AG08396 (cell line): ENCODE results near the gene POLR2I.
"Not testable (repeated sequence)": the region's sequence is repeated elsewhere in the genome, so short reads cannot be mapped to it uniquely, and the experiment has no call there.

Experiments used
- DNase-seq: peaks from one replicate; pipeline ENCODE4 v3.0.0; 2012; ENCODE audit warnings: low spot score, mixed read lengths

The POLR2I gene

DNA sequence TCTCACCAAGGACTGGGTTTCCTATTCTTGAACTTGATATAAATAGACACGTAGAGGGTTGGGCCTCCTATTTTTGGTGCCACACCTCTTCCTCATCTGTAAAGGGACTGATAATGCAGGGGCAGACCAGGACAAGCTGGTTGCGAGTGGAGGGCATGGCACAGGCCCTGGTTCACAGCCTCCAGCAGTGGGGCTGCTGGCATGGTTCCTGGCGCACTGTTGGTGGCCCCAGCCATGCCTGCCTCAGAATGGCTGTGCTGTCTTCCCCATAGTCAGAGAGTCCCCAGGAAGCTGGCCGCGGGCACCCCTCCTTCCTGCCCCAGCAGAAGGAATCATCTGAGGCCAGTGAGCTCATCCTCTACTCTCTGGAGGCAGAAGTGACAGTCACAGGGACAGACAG lies 14.2 kb downstream of the POLR2I start:
- DNase-seq: no peak

DNA sequence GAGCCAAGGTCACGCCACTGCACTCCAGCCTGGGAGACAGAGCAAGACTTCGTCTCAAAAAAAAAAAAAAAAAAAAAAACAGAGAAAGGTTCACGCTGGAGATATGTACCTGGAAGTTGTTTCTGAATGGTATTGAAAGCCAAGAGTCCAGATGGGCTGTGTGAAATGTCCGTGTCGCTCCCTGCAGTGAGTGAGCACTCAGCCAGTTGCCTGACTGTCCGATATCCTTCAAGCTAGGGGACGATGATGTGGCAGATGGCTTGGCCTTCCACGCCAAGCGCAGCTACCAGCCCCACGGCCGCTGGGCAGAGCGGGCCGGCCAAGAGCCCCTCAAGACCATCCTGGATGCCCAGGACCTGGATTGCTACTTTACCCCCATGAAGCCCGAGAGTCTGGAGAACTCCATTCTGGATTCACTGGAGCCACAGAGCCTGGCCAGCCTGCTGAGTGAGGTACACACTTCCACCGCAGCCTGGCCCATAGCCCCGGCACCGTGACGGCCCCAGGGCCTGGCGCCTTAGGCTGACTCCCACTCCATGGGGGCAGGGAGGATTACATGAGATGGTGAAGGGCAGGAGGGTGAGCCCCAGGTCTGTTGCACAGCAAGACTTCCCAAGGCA lies 15.4 kb downstream of the POLR2I start:
- no peak for DNase-seq

DNA sequence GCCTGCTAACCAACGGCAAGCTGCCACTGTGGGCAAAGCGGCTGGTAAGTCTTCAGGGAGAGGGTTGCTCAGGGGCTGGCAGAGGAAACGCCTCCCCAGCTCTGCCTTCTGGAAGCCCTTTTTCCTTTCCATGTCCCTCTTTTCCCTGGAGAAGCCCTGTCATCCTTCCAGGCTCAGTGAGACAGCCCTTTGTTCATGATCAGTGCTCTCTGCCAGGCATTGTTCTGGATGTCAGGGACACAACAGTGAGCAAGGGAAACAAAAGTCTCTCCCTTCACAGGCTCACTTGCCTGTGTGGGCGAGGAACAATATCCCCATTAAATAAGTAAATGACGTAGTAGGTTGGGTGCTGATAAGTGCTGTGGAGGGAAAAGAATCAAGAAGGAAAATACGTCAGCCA lies 17.6 kb downstream of the POLR2I start:
- DNase-seq: no peak

DNA sequence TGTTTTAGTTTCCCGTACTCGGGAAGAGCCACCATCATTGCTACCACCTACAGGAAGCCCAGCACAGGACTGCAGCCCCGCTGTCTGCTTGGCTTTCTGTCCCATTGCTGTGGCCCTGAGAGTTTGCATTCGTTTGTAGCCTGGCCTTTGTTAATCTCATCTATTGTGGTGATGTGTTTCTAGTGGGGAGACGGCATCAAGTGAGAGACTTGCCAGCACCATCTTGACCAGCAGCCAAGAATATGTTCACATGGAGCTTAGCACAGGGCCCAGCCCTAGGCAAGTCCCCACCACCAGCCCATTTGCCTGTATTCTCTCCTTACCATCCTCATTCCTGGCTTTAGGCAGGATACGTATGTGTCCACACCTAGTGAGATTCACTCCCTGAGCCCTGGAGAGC lies 21.0 kb downstream of the POLR2I start:
- DNase-seq: no peak

DNA sequence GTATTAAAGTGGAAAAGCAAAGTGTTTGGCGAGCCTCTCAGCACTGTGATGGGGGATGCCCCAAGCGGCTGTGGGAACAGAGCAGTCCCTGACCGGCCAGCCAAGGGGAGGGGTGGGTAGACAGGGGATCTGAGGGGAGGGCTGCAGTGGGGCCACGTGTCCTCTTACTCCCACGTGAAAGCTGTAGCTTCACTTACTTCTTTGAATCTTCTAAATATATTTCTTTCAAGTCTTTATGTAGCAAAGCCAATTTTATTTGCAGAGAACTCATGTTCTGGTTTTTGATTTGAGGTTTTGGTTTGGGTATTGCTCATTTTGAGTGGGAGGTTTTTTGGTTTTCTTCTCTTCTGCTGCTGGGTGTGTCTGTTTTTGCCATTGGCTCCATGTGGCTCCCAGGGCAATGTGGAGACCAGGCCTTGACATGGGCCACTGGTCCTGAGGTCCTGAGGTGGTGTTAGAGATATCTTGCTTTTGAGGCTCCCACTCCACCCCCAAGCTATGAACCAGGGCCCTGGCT lies 21.5 kb downstream of the POLR2I start:
- no peak for DNase-seq

DNA sequence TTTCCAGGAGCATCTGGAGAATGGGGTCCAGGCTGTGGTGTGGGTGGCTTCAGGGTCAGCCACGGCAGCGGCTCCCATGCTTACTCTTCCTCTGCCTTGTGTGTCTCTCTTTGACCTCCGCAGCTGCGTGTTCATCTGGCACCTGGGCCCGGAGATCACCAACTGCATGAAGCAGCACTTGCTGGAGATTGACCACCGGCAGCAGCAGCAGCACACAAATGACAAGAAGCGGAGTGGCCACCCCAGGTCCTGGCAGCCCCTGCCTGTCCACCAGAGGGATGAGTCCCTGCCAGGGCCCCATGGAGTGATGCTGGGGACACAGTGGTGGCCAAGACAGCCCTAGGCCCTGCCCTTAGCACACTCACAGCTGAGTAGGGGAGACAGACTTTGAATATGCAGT lies 22.1 kb downstream of the POLR2I start:
- no peak for DNase-seq

DNA sequence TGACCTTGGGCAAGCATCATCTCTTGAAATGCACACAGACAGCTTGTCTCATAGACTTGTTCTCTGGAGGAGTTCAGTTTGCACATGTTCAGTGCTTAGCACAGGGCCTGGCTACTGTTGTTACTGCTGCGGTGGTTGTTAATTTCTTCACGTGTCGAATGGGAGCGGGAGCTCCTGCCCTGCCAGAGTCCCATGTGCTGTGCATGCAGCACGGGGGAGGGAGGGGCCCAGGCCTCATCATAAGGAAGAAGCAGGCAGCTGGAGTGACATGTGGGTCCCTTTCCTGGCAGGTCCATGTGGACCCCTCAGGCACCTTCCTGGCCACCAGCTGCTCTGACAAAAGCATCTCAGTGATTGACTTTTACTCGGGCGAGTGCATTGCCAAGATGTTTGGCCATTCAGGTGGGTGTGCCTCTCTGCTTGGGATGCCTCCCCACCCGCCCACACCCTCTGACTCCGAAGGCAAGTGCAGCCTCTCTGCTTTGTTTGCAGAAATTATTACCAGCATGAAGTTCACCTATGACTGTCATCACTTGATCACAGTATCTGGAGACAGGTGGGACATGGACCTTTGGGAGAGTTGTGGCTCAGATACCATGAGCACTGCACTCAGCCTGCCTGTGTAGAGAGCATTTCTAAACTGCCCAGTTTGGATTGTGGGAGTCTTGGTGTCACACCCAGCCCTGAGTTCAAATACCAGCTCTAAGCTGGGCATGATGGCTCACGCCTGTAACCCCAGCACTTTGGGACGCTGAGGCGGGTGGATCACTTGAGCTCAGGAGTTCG lies 23.6 kb downstream of the POLR2I start:
- no peak for DNase-seq

DNA sequence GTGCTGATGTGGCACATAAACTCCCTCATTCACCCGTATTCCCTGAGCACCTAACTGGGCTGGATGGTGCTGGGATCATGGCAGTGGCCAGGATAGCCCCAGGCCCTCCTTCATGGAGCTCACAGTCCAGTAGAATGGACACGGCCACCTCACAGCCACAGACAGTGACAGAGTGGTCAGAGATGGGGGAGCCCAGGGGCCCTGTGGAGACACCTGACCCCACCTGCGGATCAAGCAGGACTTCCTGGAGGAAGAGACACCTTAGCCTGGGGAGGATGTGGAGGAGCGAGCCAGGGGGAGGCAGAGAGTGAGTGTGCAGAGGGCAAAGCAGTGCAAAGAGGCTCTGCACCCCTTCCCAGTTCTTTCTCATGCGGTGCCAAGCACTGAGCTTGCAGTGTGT lies 24.8 kb downstream of the POLR2I start:
- DNase-seq: no peak

DNA sequence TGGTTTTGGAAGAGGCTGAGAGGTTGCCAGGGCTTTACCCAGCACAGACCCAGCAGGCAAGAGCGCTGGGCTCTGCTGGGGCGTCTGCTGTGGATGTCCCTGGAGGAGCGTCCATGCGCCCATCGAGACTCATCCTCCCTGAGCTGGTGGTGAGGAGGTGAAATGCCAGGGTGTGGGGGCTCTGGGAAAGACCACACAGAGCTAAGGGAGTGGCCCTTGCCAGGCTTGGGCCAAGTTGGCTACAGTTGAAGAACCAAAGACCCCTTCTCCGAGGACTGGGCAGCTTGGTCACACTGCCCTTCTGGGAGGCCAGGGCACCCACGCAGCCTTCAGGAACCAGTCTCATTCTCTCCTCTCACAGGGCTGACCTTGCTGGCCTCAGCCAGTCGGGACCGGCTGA lies 28.3 kb downstream of the POLR2I start:
- no peak for DNase-seq

DNA sequence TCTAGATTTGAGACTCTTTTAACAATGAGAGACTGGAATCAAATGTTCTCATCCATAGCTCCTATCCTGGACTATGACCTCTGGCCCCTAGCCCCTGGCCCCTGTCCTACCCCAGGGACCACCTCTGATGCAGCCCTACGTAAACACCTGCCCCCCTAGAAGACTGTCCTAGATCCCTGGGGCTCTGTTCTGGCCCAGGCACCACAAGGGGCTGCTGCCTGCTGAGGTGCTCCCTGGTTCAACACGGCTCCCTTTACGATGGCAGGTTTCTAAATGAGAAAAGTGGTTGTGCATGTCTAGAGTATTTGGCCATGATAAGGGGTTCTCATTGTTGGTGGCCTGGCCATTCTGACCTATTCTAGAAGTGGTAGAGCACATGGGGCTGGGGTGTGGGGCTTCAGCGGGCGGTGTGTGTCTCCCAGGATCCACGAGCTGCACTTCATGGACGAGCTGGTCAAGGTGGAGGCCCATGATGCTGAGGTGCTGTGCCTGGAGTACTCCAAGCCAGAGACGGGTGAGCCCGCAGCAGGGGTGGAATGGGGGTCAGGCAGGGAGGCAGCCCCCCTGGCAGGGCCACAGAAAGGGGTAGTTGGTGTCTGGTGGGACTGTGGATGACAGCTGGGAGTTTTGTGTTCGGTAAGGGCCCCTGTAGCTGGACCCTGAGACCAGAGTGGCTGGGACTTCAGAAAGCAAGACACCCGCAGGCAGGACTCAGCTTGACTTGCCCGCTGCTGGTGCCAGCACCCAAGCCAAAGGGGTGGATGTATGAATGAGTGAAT lies 30.3 kb downstream of the POLR2I start:
- no peak for DNase-seq

DNA sequence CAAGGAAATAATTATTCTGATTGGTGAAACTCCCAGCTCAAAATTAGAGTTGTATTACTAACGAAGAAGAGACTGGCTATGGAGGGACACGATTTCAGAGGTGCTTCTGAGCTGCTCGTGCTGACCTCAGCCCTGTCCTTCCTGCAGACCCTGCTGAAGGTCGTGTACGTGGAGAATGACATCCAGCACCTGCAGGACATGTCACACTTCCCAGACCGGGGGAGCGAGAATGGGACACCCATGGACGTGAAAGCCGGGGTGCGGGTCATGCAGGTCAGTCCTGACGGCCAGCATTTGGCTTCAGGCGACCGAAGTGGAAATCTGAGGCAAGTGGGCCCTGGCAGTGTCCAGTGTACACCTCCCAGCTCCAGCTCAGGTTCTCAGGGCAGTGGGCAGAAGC lies 31.8 kb downstream of the POLR2I start:
- DNase-seq: no peak

DNA sequence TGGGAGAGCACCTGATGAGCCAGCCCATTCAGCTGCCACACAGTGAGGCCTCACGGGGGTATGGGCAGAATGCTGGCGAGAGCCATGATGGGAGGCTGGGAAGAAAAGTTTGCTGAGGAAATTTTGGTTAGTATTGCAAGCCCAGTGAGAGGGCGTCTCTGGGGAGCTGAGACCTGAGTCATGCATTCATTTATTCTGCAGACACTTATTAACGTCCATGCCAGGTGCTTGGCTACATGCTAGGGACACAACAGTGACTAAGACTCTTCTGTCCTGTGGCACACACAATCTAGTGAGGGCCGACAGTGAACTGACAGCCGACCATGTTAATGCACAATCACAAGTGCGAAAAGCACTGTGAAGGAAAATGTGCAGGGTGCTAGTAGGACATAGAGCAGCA lies 32.8 kb downstream of the POLR2I start:
- DNase-seq: no peak

DNA sequence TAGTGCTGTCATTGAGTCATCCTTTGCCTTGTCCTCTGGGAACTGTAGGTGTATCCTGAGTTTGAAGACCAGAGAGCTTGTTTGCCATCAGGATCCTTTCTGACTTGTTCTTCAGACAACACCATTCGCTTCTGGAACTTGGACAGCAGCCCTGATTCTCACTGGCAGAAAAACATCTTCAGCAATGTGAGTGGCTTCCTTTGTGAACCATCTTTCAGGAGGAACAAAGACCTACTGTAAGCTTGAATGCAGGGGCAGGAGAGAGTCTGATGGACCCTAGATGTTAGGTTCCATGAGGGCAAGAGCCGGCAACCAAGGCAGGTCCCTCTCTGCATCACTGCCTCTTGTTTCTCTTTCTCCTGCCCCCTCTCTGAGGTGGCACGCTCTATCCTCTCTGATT lies 33.3 kb downstream of the POLR2I start:
- DNase-seq: no peak

DNA sequence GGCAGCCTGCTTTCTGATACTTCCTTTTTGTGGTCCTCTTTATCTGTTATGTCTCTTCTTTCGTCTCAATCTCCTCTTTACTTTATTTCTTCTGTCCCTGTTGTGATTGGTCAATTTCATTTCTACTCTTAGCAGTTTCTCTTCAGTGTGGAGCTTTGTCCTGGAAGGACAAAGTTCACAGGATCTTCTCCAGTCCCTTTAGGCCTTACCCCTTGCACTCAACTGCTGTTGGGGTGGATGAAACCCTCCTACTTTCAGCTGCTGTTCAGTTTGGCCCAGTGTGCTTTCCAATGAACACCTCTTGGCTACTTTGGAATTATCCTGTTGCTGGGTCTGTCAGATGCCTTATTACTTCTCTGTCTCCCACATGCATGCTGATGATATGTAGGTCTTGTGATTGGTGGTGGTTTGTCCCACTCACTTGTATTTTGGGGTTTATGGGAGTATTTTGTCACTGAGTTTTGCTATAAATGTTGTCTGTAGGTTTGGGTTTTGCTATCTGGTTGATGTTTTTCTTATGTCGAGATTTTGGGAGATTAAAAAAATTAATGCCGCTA lies 35.2 kb downstream of the POLR2I start:
- no peak for DNase-seq

DNA sequence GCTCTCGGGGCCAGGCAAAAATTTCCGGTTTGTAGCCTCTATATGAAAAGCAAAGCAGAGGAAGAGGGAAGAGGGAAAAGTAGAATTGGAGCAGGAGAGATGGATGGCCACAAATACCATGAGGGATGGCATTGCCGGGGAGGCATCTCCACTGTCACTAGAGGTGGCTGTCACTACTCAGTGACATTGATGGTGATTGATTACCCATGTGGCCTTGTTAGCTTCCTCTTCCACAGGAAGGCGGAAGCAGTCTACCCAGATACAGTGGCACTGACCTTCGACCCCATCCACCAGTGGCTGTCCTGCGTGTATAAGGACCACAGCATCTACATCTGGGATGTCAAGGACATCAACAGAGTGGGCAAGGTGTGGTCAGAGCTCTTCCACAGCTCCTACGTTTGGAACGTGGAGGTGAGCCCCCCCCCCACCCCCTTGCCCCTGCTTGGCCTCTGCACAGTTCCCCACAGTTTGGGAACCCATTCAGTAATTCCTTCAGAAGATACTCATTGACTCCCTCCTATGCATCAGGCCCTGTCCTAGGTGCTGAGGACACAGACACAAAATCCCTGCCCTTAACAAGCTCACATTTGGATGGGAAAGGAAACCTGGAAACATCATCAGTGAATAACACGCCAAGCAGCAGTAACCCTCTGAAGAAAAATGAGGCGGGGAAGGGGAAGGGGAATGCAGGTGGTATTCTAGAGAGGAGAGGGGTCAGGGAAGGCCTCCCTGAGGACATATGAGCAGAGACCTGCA lies 41.4 kb downstream of the POLR2I start:
- DNase-seq: no peak

DNA sequence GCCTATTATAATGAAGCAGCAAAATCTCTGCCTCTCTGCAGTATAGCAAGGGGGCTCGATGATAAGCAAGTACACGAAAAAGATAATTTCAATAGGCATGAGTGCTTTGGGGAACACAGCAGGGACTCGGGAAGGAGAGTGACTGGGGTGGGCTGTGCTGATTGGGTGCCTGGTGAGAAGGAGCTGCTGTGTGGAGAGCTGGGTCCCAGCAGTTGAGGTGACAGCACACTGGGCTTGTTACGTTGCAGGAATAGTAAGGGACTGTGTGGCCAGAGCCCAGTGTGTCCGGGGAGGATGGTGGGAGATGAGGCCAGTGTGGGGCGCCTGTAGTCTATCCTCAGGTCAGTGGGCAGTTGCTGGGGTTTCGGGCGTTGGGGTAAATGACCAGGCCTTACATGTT lies 42.6 kb downstream of the POLR2I start:
- DNase-seq: no peak

DNA sequence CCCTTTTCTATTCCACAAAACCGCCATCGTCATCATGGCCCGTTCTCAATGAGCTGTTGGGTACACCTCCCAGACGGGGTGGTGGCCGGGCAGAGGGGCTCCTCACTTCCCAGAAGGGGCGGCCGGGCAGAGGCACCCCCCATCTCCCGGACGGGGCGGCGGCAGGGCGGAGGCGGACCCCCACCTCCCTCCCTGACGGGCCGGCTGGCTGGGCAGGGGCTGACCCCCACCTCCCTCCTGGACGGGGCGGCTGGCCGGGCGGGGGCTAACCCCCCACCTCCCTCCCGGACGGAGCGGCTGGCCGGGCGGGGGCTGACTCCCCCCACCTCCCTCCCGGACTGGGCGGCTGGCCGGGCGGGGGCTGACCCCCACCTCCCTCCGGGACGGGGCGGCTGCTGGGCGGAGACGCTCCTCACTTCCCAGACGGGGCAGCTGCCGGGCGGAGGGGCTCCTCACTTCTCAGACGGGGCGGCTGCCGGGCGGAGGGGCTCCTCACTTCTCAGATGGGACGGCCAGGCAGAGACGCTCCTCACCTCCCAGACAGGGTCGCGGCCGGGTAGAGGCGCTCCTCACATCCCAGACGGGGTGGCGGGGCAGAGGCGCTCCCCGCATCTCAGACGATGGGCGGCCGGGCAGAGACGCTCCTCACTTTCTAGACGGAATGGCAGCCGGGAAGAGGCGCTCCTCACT lies 45.7 kb downstream of the POLR2I start:
- DNase-seq: not testable (repeated sequence)

DNA sequence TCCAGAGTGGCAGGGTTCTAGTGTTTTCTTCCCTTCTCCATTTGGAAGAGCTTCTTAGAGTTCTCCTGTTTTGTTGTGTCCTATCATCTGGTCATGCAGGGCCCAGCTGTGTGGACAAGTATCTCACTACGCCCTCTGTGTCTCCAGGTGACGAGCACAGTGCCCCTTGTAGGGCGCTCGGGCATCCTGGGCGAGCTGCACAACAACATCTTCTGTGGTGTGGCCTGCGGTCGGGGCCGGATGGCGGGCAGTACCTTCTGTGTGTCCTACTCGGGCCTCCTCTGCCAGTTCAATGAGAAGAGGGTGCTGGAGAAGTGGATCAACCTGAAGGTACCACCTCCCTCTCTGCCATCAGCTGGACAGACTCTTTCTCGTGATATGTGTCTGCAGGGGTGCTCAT lies 47.0 kb downstream of the POLR2I start:
- DNase-seq: no peak

DNA sequence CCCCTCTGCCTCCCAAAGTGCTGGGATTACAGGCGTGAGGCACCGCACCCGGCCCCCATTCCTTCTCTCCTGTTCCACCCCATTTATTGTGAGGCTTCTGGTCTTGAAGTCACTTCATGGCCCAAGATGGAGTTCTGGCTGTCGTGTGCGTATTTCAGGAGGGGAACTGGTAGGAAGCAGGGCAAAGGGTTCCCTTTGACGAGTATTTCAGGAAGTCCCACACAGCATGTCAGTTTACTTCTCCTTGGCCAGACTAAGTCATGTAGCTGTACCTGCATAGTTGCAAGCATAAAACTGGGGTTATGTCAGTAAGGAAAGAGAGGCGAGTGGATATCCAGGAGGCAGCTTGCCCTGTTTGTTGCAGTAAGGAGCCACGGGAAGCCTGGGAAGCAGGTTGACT lies 49.8 kb downstream of the POLR2I start:
- DNase-seq: no peak
